Breast epithelium (tissue), 3 donors: ENCODE measurements around the gene CHRD.

ENCODE experiments used
- CTCF ChIP-seq, 3 donors: fragments of 450-650 bp; IDR thresholded peaks; one replicate each; pipeline ENCODE4 v1.5.1; 2016 to 2017; ENCODE audit warnings: antibody characterized with exemption in 3 of 3, mild to moderate bottlenecking in 3 of 3, moderate library complexity in 3 of 3
- POLR2A ChIP-seq: fragments of 450-650 bp; IDR thresholded peaks from one replicate; pipeline ENCODE4 v1.6.1; 2016; ENCODE audit warnings: antibody characterized with exemption, mild to moderate bottlenecking, moderate library complexity

GRCh38 chr3:184347321-184348056 is 32.4 kb upstream of the CHRD start:
- TF ChIP-seq CTCF (IDR thresholded peaks at IDR 0.05) (no peak), POLR2A (no peak)
